IMR-90 (cell line): ENCODE measurements around the gene ASIC2. TPM values are rescaled to one million over a fixed set of nuclear protein-coding genes. Genes with fewer than 3 reads are reported as not detected.

ENCODE experiments used
- ATAC-seq: fragments of 200-7000 bp; cut with Tn5 transposase; 2 replicates; pipeline ENCODE4 v1.9.1; 2020; ENCODE audit warnings: low read depth, mild to moderate bottlenecking, moderate library complexity
- BruUV-seq: library from RNA; stranded (reverse); fragments of 400-500 nt; replicated peaks from 2 replicates; lab custom pipeline; 2021; lab: Mats Ljungman, UMichigan
- CTCF ChIA-PET: fragments of 300-600 bp; formaldehyde crosslinking; extraction: SDS; loops from one replicate; lab custom pipeline; 2021; ENCODE audit warnings: antibody characterized with exemption; lab: Yijun Ruan, JAX
- POLR2A ChIA-PET: fragments of 300-600 bp; sonication (Branson Sonifier 250); formaldehyde crosslinking; loops from one replicate; lab custom pipeline; 2022; ENCODE audit warnings: antibody characterized with exemption; ENCODE audit not compliant: unreplicated experiment; lab: Charles Lee
- DNase-seq: peaks from one replicate; pipeline ENCODE4 v3.0.0; 2013
- H2AFZ ChIP-seq: replicated peaks from 2 replicates; pipeline ENCODE3; 2013; ENCODE audit warnings: low read length, mild to moderate bottlenecking; ENCODE audit not compliant: poor library complexity
- H2AK5ac ChIP-seq: 2 replicates; pipeline ENCODE4 v1.6.1; 2013; ENCODE audit warnings: low read depth, low read length, inconsistent platforms
- H2AK9ac ChIP-seq: replicated peaks from 2 replicates; pipeline ENCODE3; 2013; ENCODE audit warnings: mild to moderate bottlenecking, low read depth, low read length, moderate library complexity; ENCODE audit not compliant: poor library complexity
- H2BK120ac ChIP-seq: 2 replicates; pipeline ENCODE4 v1.6.1; 2013; ENCODE audit warnings: low read depth, low read length, inconsistent platforms
- H2BK15ac ChIP-seq: 3 replicates; pipeline ENCODE4 v1.6.1; 2013; ENCODE audit warnings: low read depth, low read length, inconsistent platforms
- H2BK20ac ChIP-seq: 2 replicates; pipeline ENCODE4 v1.6.1; 2013; ENCODE audit warnings: low read depth, mild to moderate bottlenecking, inconsistent platforms, low read length, moderate library complexity
- H2BK5ac ChIP-seq: 2 replicates; pipeline ENCODE4 v1.6.1; 2013; ENCODE audit warnings: mild to moderate bottlenecking, low read depth, low read length, inconsistent platforms; ENCODE audit not compliant: poor library complexity, severe bottlenecking
- H3K14ac ChIP-seq: replicated peaks from 2 replicates; pipeline ENCODE4 v1.6.1; 2013; ENCODE audit warnings: low read depth, low read length, inconsistent platforms
- H3K18ac ChIP-seq: 2 replicates; pipeline ENCODE4 v1.6.1; 2013; ENCODE audit warnings: low read depth, low read length, control low read depth
- H3K23ac ChIP-seq: 2 replicates; pipeline ENCODE4 v1.6.1; 2013; ENCODE audit warnings: low read depth, low read length, inconsistent platforms
- H3K27ac ChIP-seq: 2 replicates; pipeline ENCODE4 v1.5.1; 2013; ENCODE audit warnings: mild to moderate bottlenecking, control low read depth, low read length; ENCODE audit not compliant: insufficient read depth
- H3K27me3 ChIP-seq: 2 replicates; pipeline ENCODE4 v1.6.1; 2013; ENCODE audit warnings: low read length; ENCODE audit not compliant: control insufficient read depth, insufficient read depth
- H3K36me3 ChIP-seq: 2 replicates; pipeline ENCODE4 v1.6.1; 2013; ENCODE audit warnings: low read length, mixed read lengths; ENCODE audit not compliant: control insufficient read depth, insufficient read depth
- H3K4ac ChIP-seq: 2 replicates; pipeline ENCODE4 v1.6.1; 2013; ENCODE audit warnings: low read depth, low read length, inconsistent platforms
- H3K4me1 ChIP-seq: 2 replicates; pipeline ENCODE4 v1.6.1; 2013; ENCODE audit warnings: low read length, mixed read lengths; ENCODE audit not compliant: control insufficient read depth, insufficient read depth
- H3K4me2 ChIP-seq: 2 replicates; pipeline ENCODE4 v1.6.1; 2013; ENCODE audit warnings: low read depth, mild to moderate bottlenecking, control low read depth, low read length, moderate library complexity
- H3K4me3 ChIP-seq: 2 replicates; pipeline ENCODE4 v1.5.1; 2013; ENCODE audit warnings: low read depth, mild to moderate bottlenecking, control low read depth, low read length, moderate library complexity; ENCODE audit not compliant: insufficient read depth
- H3K56ac ChIP-seq: 2 replicates; pipeline ENCODE4 v1.6.1; 2013; ENCODE audit warnings: low read length, inconsistent platforms; ENCODE audit not compliant: insufficient read depth; ENCODE audit errors: extremely low read depth
- H3K79me1 ChIP-seq, 2 experiments: 2 replicates each; pipeline ENCODE4 v1.6.1; 2013; ENCODE audit warnings: low read length in 2 of 2, inconsistent platforms in 1 of 2, low read depth in 1 of 2
- H3K9ac ChIP-seq: 2 replicates; pipeline ENCODE4 v1.6.1; 2013; ENCODE audit warnings: low read depth, low read length, control low read depth
- H3K9me1 ChIP-seq: 2 replicates; pipeline ENCODE4 v1.6.1; 2013; ENCODE audit warnings: low read length, inconsistent platforms; ENCODE audit not compliant: insufficient read depth
- H3K9me3 ChIP-seq: 2 replicates; pipeline ENCODE4 v1.6.1; 2013; ENCODE audit warnings: low read length; ENCODE audit not compliant: control insufficient read depth, insufficient read depth
- H4K20me1 ChIP-seq: 2 replicates; pipeline ENCODE4 v1.6.1; 2013; ENCODE audit warnings: low read length, inconsistent platforms; ENCODE audit not compliant: insufficient read depth
- H4K5ac ChIP-seq: 2 replicates; pipeline ENCODE4 v1.6.1; 2013; ENCODE audit warnings: mild to moderate bottlenecking, low read depth, low read length, control low read depth
- H4K8ac ChIP-seq, 2 experiments: 2 replicates each; pipeline ENCODE4 v1.6.1; 2013; ENCODE audit warnings: low read depth in 2 of 2, low read length in 2 of 2, control low read depth in 1 of 2, inconsistent platforms in 1 of 2
- H4K91ac ChIP-seq: 2 replicates; pipeline ENCODE4 v1.6.1; 2013; ENCODE audit warnings: low read depth, low read length, inconsistent platforms; ENCODE audit not compliant: insufficient read depth
- ELK1 ChIP-seq: fragments of 150-350 bp; IDR thresholded peaks from 2 replicates; pipeline ENCODE4 v1.6.1; 2016; ENCODE audit warnings: low read depth, mild to moderate bottlenecking, low read length, moderate library complexity, borderline replicate concordance
- USF2 ChIP-seq: fragments of 150-350 bp; IDR thresholded peaks from 2 replicates; pipeline ENCODE4 v1.6.1; 2017; ENCODE audit warnings: mild to moderate bottlenecking, antibody characterized with exemption, low read length, low read depth
- WGBS, 2 experiments: methylation state at CpG; one replicate each; pipeline versions ENCODE4 v1.1.5 to v1.1.7; 2013; ENCODE audit warnings: missing lambda C conversion rate in 2 of 2; ENCODE audit not compliant: insufficient read length in 1 of 2; ENCODE audit errors: extremely low coverage in 2 of 2; 5-methylcytosine and 5-hydroxymethylcytosine counted together
- dilution Hi-C: fragments of 300-500 bp; cut with HindIII; formaldehyde crosslinking; loops from one replicate; pipeline ENCODE4 v1.14.3; 2018; ENCODE audit warnings: low sequenced_read_pairs; ENCODE audit not compliant: unreplicated experiment
- in situ Hi-C: fragments of 300-500 bp; cut with MboI; formaldehyde crosslinking; loops from 3 replicates; pipeline ENCODE4 v1.14.3; 2019; ENCODE audit warnings: low sequenced_read_pairs, inconsistent platforms, mixed read lengths
- intact Hi-C: fragments of 100-400 bp; cut with micrococcal nuclease; formaldehyde crosslinking; loops from 2 replicates; pipeline ENCODE4 v1.10.0; 2022
- polyA plus RNA-seq, 3 experiments: library from polyadenylated mRNA; depleted of rRNA; stranded (reverse); fragments of >200 nt; gene quantifications; 2 replicates each; pipeline ENCODE4 v1.2.3, GENCODE V29; 2012; ENCODE audit warnings: low replicate concordance in 1 of 3
- total RNA-seq: library from RNA; depleted of rRNA; stranded (reverse); fragments of >200 nt; gene quantifications from 2 replicates; pipeline ENCODE4 v1.2.3, GENCODE V29; 2012

Gene ASIC2
- total and polyA plus RNA-seq, 2 of the 4 experiments (the other 2 are of a cell fraction) = under 0.01 to 0.15 TPM

GRCh38 chr17:33229499-33229898, 63.6 kb downstream of the ASIC2 start:
- Histone ChIP-seq H2BK120ac (no peak overlapping the region), H3K4me3 (no peak overlapping the region), H2AFZ (no peak overlapping the region), H3K18ac (no peak overlapping the region), H3K9me3 (no peaks in the 10 kb centered on the region), H2AK9ac (no peak overlapping the region), H2BK5ac (no peak overlapping the region), H2BK15ac (no peak overlapping the region), H4K20me1 (no peaks in the 10 kb centered on the region), H3K79me1 (no peaks in the 10 kb centered on the region), H3K4me1 (peaks cover 6% of the 10 kb centered on the region; the same call in 1 of the 2 replicates), H4K5ac (no peak overlapping the region), H3K27me3 (0 out of 2 replicates have a peak, but pooled peaks cover 2% of the 10 kb centered on the region), H3K36me3 (no peaks in the 10 kb centered on the region), H3K4ac (no peak overlapping the region), H4K91ac (no peak overlapping the region), H3K56ac (no peak overlapping the region), H3K14ac (no peak overlapping the region), H3K4me2 (no peak overlapping the region), H2AK5ac (no peak overlapping the region), H3K9me1 (peaks cover 2% of the 10 kb centered on the region; the same call in 1 of the 2 replicates), H2BK20ac (no peak overlapping the region), H3K27ac (no peak overlapping the region), H3K23ac (no peak overlapping the region), H3K9ac (no peak overlapping the region), H4K8ac (no peak overlapping the region)
- dilution Hi-C loops = no loop called here
- in situ Hi-C loops = no loop called here
- no TSS peak for BruUV-seq
- DNase-seq (no peak), ATAC-seq (no peak)
- TF ChIP-seq ELK1 = no peak
- no peak for TF ChIP-seq USF2
- CTCF ChIA-PET = no interaction called here
- POLR2A ChIA-PET = no interaction called here
- 72% methylated on average over 7 of the region's 7 CpGs; no CpG with 5 or more reads in 1 of the 2 experiments for WGBS, 2 experiments
- intact Hi-C loops = loop anchor here (10.0 kb wide), 1 partner anchor 85 kb away; no protein-coding TSS in a partner anchor
